Amygdala (tissue), 56 donors: ENCODE measurements around the gene FGF18.
A peak's percentile ranks its signal among the peaks of the same experiment; 100 is the strongest.

ENCODE experiments used
- DNase-seq, 56 donors: peaks; one replicate each; lab custom pipeline; 2025; lab: John Stamatoyannopoulos, UW

Gene FGF18

DNA sequence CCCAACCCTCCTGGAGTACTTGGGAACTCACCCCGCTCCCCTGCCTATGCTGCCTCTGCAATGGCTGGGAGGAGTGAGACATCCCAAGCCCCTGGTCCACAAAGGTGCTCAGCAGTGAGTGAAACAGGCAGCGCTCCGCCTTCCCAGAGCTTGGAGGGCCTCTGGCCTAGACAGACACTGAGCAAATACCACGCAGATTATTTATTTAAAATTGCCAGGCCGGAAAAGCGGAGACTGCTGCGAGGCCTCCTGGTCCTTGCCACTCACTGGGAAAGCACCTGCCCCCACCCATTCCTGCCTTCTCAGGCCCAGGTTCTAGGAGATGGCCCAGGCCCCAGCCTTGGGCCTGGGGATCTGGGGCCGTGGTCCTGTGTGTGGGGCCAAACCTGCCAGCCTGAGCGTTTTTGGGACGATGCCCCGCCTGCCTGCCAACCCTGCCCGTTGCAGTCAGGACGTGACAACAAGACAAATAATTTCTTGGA, 17.4 kb downstream of the FGF18 start:
- DNase-seq = no peak

DNA sequence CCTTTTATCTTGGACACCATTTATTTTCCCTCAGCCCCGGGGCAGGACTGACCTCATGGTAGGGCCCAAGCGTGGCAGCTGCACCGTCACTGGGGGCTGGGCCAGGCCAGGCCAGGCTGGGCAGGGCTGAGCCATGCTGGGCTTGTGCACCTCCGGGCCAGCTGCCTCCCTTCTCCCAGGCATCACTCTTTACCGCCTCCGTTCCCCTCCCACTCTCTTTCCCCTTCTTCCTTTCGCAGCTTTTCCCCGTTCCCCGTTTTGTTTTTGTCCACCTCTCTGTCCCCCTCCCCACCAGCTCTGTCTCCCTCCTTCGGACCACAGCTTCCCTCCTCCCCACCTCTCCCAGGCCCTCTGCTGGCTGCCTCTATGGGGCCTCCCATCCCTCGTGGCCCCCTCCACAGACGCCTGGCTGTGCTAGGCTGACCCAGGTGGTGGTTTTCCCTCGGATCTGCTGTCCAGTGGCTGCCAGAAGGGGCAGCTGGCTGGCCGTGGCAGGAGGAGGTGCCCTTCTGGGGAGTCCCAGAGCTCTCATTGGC, 17.9 kb downstream of the FGF18 start:
- DNase-seq = no peak

DNA sequence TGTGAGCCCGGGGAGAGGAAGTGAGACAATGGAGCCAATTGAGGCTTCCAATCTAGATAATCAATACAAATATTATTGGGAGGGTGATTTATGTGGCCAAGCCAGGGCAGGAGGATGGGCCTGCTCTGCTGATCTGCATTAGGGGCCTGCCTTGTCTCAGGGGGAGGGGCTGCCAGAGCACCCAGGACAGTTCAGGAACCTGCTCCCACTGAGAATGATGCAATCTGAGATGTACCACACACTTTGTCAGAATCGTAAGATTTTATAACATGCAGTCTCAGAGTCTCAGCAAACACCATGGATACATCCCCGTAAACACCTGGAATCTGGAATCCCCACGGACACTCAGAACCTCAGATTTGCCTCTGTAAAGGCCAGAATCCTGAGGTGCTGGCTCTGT, 19.3 kb downstream of the FGF18 start:
- no peak for DNase-seq

DNA sequence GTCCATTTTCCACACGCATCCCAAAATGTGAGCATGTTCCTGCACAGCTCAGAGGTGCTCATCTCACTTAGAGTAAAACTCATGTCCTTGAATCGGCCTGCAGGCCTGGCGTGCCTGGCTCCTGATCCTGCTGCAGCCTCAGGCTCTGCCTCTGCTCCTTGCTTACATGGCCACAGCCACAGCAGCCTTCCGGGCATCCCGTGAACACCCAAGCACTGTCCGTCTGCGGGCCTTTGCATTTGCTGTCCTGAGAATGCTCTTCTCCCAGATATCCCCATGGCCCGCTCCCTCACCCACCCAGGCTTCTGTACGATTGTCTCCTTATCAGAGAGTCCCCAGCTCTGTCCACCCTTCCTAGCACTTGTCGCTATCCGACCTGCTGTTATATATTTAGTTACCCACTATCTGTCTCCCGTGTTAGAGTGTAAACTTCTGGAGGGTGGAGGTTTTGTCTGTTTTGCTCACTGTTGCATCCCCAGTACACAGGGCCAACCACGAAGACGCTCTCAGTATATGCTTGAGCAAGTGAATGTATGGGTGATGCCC, 21.9 kb downstream of the FGF18 start:
- no peak for DNase-seq

DNA sequence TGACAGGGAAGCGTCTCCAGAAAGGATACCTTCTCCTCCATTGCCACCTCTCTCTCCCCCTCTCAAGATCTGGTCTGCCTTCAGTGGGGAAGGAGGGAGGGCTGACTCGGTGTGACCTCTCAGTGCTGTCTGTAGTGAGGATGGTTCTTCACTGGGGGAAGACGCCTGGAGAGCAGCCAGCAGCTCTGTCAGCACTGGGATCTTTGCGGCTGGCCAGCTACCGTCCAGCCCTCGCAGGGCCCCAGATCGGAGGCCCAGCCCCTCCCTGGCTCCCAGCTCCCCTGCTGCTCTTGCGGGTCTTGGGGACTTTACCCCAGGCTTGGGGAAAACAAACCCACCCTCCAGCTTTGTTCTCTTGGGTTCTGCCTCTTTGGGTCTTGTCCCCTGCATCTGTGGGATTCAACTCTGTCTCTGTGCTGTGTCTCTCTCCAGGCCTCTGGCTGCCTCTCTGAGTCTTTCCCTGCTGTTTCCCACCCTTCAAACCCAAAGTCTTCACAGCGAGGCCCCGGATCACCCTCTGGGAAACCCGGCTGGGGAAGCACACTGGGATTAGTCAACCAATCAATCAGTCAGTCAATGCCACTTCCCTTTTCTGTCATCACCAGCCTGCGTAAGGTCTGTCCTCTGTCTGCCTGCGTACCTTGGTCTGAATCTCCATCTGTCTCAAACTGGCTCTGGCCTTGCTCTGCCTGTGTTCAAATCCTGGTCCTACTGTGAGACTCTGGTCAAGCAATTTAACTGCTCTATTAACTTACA, 23.0 kb downstream of the FGF18 start:
- DNase-seq = no peak

DNA sequence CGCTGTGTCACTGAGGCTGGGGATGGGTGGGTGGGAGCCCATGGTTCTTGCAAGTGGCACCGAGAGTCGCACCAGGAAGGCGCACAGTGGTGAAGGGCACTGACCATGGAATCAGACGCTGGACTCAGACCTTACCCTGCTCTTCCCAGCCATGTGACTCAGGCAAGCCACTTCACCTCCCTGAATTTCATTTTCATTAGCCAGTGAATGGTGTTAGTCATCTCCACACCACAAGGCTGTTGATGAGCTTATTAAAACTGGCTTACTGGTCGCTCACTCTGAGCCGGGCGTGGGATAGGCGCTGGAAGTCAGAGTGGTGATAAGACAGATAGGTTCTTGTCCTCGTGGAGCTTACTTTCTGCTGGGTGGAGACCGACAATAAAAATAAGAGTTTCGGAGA, 25.1 kb downstream of the FGF18 start:
- no peak for DNase-seq

DNA sequence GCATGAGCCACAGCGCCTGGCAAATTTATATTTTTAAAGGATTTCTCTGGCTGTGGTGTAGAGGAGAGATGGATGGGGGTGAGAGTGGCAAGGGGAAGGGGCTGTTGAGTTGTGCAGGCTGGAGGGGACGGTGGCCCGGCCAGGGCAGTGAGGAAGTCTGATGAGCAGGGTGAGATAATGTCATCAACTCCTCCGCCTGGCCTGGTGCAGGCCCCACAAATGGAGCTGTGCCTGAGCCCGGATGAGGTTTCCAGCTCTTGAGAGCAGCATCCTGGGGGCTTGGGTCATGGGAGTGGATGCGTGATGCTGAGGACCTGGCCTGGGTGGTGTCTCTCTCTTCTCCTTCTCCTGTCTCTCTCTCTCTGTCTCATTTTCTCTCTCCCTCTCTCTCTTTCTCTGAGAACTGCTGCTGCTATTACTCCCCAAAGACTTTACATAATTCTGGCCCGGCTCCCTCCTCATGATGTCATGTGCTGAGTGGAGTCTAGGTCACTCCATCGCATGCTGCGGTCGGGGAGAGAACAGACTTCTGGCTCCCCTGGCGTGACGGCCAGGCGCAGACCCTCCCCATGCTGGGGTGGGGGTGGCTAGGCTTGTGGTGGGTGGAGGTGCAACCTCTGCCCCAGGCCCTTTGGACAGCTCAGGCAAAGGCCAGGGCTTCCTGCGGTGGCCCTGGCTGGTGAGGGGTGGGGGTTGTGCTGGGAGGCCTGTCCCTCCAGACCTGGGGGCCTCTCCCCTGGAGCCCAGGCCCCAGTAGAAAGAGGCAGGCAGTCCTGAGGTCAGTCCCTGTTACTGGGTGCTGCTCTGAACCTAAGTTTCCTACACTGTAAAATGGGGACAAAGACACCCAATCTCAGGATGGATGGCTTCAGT, 26.4 kb downstream of the FGF18 start:
- DNase-seq = peak in 1 of 56 donors; percentile 3

DNA sequence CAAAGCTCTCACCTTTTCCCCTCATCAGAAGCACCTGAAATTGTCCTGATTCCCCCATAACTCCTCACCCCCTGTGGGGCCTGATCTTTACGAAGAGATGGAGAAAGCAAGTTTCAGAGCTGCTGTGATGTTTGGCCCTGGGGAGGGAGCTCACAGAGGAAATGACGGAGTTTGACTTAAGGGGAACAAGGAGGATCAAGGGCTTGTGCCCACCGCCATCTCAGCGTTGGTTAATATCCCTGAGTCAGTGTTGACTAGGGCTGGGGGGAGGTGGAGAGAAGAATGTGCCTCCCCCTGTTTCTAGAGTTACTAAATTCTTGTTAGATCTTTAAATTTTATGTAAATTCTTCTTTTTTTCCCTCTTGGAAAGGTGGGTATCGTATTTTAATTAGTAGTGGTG, 27.8 kb downstream of the FGF18 start:
- no peak for DNase-seq

DNA sequence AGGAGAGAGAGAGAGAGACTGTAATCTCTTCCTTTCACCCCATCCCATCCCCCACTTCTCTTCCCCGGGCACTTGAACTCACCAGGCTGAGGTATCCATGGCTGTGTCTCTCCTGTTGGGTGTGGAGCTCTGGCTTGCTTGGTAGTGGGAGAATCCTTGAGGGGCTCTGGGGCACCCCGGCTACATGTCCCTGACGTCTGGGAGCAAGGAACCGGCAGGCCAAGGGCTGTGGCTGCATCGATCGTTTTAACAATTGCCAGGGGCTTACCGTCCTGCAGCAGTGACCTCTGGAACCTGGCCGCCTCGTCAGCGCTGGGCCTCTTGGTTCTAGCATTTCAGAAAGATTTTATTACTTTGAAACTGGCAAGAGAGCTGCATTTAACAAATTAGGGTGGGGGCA, 30.0 kb downstream of the FGF18 start:
- no peak for DNase-seq

DNA sequence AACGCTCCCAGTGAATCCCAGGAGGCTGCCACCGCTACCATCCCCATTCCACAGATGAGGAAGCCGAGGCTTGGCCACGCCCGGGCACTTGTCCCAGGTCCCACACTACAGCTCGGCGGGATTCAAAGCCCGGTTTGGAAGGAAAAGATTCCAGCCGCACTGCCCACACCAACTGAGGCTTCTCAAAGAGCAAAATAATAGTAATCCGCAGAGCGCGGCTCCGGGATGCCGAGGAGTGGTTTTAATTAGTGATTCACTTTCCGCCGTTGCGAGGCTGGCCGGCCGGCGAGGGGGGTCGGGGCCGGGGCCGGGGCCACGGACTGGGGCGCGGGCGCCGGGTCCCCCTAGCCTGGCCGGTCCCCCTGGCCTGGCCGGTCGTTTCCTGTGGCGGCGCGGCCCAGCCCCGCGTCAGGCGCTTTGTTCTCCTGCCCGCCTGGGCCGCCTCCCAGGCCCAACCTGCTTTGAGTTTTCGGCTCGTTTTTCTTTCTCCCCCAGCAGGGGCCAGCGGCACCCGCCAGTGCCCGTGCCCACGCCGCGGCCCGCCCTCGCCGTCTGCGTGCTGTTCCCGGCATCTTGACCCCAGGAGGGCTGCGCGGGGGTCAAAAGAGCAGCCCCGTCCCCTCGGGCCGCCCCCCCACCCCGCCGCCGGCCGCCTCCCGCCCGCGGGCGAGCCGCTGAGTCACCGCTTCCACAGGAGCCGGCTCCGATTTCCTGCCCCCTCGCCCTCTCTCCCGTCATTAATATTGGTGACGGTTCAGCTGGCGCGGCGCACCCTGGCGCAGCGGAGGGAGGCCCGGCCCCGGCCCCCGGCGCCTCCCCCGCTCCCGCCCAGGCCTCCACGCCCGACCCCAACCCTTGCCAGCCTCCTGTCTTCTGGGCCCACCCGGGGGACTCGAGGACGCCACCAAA, 31.2 kb downstream of the FGF18 start:
- peak in 13 of 56 donors; percentile 1 to 64 (median 17) for DNase-seq

DNA sequence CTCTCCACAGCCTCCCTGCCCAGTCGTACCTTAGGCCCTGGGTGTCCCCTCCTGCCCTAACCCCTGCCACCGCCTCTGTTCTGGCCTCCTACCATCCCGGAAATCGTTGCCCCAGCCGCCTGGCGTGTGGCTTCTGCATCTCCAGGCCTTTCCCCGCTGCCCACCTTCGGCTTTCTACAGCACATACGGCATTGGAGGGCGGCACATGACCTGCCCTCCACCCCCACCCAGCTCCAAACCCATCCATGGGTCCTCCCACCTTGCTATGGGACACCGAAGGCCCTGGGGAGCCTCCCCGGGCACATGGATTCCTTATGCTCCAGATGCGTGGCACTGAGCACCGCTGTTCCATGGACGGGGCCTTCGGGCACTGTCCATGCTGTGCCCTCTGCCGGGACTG, 32.0 kb downstream of the FGF18 start:
- DNase-seq = no peak

DNA sequence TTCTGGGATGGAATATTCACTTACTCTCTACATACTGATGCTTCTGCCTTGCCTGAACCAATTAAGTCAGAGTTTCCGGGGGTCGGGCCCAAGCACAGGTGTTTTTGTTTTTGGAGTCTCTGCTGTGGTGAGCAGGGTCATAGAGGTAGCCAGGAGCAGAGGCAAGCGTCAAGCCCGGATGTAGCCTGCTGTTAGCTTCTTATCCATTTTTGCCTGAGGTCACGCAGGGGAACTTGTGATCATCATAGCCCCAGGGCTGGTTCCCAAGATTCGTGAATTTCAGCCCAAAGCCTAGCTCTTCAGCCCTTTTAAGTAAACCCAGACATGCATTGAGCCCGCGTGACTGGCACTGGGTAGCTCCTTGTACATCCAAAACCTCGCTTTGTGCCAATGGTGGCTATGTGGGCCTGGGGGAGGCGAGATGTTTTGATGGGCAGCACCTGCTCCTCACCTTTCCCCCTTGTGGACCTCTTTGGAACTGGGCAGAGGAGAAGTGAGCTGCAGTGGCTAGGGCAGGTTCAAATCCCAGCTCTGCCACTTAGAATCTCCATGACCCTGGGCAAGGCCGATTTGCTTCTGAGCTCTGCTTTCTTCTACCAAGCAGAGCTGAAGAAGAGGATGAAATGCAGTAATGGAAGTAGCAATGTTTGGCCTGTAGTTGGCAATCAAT, 33.7 kb downstream of the FGF18 start:
- DNase-seq = no peak

DNA sequence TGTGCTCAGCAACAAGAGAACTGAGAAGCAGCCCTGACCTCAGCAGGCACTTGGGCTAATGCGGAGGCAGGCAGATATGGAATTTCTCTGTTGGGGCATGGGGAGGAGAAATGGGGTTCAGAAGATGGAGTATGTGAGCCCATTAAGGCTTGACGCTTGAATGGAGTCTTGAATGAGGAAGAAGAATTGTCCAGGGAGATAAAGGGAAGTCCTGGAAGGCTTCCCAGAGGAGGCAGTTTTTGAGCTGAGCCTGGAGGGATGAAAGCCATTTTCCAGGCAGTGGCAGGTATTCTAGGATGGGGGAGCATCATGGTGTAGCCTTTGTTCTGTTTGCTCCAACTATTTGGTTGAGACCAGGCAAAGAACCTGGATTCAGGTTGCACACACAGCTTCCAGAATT, 34.5 kb downstream of the FGF18 start:
- DNase-seq = no peak

DNA sequence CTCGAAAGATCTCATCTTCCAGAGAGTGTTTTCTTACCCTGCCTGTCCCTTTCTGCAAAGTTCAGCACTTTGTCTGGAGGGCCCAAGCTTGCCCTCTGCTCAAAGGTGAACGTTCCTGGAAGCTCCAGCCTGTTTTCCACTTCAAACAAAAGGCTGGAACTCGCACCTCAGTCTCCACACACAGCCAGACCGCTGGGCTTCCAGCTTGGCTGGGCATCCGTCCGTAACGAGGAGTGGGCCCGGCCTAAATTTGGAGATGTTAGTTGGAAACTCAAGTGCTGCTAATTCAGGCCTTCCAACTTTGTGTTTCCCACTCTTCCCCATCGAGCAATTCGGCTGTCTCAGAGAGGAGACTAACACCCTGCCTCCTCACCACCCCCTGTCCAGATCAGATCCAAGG, 35.1 kb downstream of the FGF18 start:
- DNase-seq = no peak

DNA sequence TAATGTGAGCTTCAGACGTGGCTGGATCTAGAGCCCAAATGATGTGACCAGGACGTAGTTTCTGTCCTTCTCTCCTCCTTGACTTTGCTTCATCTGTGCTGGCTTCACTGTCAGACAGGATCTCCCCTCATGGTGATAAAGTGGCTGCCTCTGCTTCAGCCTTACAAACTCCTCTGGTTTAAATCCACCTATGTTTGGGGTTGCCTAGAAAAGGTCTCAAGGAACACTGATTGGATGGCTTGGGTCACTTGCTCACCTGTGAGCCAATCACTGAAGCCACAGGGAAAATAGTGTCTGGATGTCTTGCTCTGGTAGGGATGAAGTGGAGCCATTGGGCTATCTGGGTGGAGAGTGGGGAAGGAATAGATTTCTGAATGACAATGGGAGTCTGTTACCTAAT, 36.1 kb downstream of the FGF18 start:
- no peak for DNase-seq

DNA sequence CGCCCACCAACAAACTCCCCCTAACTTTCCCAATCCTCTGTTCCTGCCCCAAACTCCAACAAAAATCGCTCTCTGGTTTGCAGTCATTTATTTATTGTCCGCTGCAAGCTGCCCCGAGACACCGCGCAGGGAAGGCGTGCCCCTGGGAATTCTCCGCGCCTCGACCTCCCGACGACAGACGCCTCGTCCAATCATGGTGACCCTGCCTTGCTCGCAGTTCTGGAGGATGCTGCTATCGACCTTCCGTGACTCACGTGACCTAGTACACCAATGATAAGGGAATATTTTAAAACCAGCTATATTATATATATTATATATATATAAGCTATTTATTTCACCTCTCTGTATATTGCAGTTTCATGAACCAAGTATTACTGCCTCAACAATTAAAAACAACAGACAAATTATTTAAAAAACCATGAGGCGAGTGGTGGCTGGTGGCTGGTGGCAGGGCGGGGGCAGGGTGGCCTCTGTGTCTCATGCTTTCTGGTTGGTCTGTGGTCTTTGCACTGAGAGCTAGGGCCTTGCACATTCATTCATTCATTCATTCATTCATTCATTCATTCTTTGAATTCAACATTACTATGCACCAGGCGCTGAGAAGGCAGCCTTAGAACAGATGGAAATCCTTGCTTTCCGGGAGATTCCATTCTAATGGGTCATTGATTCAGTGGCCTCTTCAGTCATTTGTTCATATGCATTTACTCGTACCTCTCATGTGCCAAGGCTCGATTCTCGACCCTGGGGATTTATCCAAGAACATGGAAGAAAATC, 37.9 kb downstream of the FGF18 start:
- no peak for DNase-seq

DNA sequence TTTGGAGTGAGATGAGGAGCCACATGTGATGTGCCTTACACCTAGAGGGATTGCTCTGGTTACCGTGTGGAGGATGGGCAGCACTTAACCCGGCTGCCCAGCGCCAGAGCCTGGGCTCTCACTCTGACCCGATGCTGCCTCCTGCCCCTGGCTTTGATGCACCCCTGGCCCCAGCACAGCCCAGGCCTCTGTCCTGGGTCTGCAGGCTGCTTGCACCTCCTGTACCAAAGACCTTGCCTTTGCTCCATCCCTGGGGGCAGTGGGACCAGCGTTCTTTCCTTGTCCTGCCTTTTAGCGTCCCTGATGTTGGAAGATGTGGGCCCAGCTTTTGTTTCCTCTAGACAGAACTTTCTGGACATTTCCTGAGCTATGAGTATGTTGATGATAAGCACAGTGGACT, 40.4 kb downstream of the FGF18 start:
- DNase-seq = no peak

DNA sequence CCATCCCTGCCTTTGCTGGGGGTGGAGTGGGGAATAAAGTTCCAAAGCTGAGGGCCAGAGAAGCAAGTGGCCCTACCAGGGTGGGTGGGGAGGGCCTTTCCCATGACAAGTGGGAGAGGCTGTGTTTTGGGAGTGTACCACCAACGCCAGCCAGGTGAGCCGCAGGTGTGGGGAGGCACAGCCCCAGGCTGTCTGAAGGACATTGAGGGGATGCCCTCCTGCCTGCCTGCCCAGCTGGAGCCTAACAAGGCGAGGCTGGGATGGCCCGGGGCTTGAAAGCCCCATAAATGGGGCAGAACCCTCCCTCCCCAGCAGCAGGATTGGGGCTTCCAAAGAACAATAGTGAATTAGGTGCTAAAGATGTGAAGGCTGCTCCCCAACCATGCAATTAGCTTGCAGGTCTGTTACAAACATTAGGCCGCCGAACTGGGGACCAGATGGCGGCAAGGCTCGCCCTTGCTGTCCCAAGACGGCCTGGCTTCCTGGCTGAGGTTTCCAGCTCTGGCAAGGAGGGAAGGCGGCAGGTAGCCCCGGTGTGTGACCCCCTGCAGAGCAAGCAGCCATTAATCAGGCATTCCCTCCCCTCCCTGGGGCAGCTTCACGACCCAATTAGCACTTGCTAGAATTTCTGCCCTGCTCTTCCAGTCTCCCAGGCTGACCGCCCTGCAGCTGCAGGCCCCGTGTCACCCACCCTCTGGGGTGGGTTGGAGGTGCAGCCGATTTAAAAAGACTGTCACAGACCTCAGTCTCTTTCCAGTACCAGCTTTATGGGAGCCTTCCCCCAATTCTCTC, 42.9 kb downstream of the FGF18 start:
- no peak for DNase-seq
